HepG2 (cell line): ENCODE data around the gene CEP250. TPM values are rescaled to one million over a fixed set of nuclear protein-coding genes. Genes with fewer than 3 reads are reported as not detected.

Experiments used
- CCDC6 ChIP-seq: sonication (generic); formaldehyde crosslinking; IDR thresholded peaks from 2 replicates; pipeline ENCODE4 v1.8.1; 2022; ENCODE audit warnings: mild to moderate bottlenecking, missing genetic modification reagents, moderate library complexity
- KDM1A ChIP-seq: IDR thresholded peaks from 2 replicates; pipeline ENCODE4 v1.6.1; 2016; ENCODE audit warnings: missing compliant biosample characterization
- PCBP2 ChIP-seq: fragments of 200-400 bp; formaldehyde crosslinking; optimal IDR thresholded peaks from 2 replicates; pipeline ENCODE3; 2018; ENCODE audit warnings: low read length, low read depth; ENCODE audit not compliant: poor library complexity, severe bottlenecking
- RFX3 ChIP-seq: IDR thresholded peaks from 2 replicates; pipeline ENCODE4 v1.6.1; 2016; ENCODE audit warnings: missing biosample characterization, missing genetic modification reagents
- SETDB1 ChIP-seq: sonication (generic); formaldehyde crosslinking; IDR thresholded peaks from 2 replicates; pipeline ENCODE4 v1.5.1; 2020; ENCODE audit warnings: missing genetic modification reagents, mild to moderate bottlenecking, borderline replicate concordance
- ZNF138 ChIP-seq: sonication (generic); formaldehyde crosslinking; IDR thresholded peaks from 2 replicates; pipeline ENCODE4 v1.5.0; 2020; ENCODE audit warnings: mild to moderate bottlenecking, low read depth, missing genetic modification reagents
- ZNF207 ChIP-seq: fragments of 450-650 bp; IDR thresholded peaks from 2 replicates; pipeline ENCODE4 v1.6.1; 2016; ENCODE audit warnings: antibody characterized with exemption, borderline replicate concordance
- ZNF234 ChIP-seq: sonication (generic); formaldehyde crosslinking; conservative IDR thresholded peaks from 2 replicates; pipeline ENCODE4 v1.5.1; 2020; ENCODE audit warnings: mild to moderate bottlenecking, missing genetic modification reagents
- ZNF33A ChIP-seq: sonication (generic); formaldehyde crosslinking; IDR thresholded peaks from 2 replicates; pipeline ENCODE4 v1.5.1; 2020; ENCODE audit warnings: missing genetic modification reagents, mild to moderate bottlenecking, moderate library complexity, borderline replicate concordance
- ZNF432 ChIP-seq: sonication (generic); formaldehyde crosslinking; IDR thresholded peaks from 2 replicates; pipeline ENCODE4 v1.5.0; 2020; ENCODE audit warnings: missing genetic modification reagents, mild to moderate bottlenecking, borderline replicate concordance
- polyA plus RNA-seq, 8 experiments: library from polyadenylated mRNA; depleted of rRNA in 3 of 8; stranded (reverse) in 7 of 8; unstranded in 1 of 8; fragments of >200 nt; fragmentation: Illumina TruSeq in 4 of 8; extraction: Trizol in 4 of 8; gene quantifications; 2 replicates each; pipeline versions ENCODE4 v1.2.1 to v1.2.3, GENCODE V29; 2011 to 2016; ENCODE audit warnings: low read depth in 4 of 8, missing spikeins in 1 of 8, mixed read lengths in 1 of 8; ENCODE audit not compliant: insufficient read depth in 1 of 8
- total RNA-seq, 5 experiments: library from RNA; depleted of rRNA; stranded (reverse); fragments of >200 nt; fragmentation: Illumina TruSeq; extraction: Trizol; gene quantifications; 2 replicates each; pipeline ENCODE4 v1.2.3, GENCODE V29; 2016; ENCODE audit warnings: low read depth in 1 of 5
- TF ChIP-seq, protein P1 (sequence below): sonication (generic); formaldehyde crosslinking; IDR thresholded peaks from 2 replicates; pipeline ENCODE4 v1.9.0; 2021; ENCODE audit warnings: missing genetic modification reagents, borderline replicate concordance
- TF ChIP-seq, protein P2 (sequence below): sonication (generic); formaldehyde crosslinking; IDR thresholded peaks from 2 replicates; pipeline ENCODE4 v1.4.0; 2020; ENCODE audit warnings: missing genetic modification reagents
- TF ChIP-seq, protein P3 (sequence below): fragments of 450-650 bp; IDR thresholded peaks from 2 replicates; pipeline ENCODE4 v1.6.1; 2017; ENCODE audit warnings: mild to moderate bottlenecking
- TF ChIP-seq, protein P4 (sequence below): IDR thresholded peaks from 2 replicates; pipeline ENCODE4 v1.6.1; 2018; ENCODE audit warnings: missing genetic modification reagents, mild to moderate bottlenecking, missing compliant biosample characterization
- TF ChIP-seq, protein P5 (sequence below): sonication (generic); formaldehyde crosslinking; IDR thresholded peaks from 2 replicates; pipeline ENCODE4 v1.4.0; 2020; ENCODE audit warnings: missing genetic modification reagents, mild to moderate bottlenecking, borderline replicate concordance
- TF ChIP-seq, protein P6 (sequence below): sonication (generic); formaldehyde crosslinking; IDR thresholded peaks from 2 replicates; pipeline ENCODE4 v1.8.0; 2022; ENCODE audit warnings: mild to moderate bottlenecking, missing genetic modification reagents, moderate library complexity

Gene CEP250
- total and polyA plus RNA-seq, 2 of the 13 experiments (the other 11 are each of a cell fraction or from before 2014, with no cell fraction given): 28.8 to 55.3 TPM

DNA sequence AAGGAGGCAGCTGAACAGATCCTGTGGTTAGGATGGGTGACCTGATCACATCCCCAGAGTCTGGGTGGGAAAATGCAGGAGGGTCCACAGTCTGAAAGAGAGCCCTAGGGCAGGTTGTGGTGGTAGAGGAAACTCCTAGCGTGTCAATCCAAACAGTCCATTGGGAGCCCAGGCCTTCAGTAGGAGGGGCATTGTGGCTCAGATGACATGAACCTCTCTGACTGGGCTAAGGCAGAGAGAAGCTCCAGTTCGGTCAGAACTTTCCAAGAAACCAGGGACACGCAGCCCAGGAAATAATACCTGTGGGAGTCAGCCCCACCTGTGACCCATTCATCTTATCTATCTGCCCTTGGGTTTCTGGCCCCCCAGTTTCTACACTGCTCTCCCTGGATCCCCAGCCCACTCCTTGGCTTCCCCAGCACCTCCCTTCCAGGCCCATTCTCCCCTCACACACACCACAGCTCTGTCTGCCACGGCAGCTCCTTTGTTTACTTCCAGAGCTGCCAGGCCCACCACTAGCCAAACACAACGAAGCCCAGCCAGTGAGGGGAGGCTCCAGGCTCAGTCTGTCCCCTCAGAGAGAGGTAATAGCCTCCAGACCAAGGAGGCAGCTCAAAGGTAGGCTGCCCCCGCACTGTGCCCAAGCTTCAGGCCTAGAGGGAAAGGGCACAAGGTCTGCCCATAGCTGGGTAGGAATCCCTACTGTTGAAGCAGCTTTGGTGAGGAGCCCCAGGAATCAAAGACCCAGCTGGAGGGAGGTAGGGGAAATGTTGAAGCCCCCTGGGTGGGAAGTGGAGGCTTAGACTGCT lies 23.6 kb upstream of the CEP250 start (continued):
- TF ChIP-seq, protein P1, sequence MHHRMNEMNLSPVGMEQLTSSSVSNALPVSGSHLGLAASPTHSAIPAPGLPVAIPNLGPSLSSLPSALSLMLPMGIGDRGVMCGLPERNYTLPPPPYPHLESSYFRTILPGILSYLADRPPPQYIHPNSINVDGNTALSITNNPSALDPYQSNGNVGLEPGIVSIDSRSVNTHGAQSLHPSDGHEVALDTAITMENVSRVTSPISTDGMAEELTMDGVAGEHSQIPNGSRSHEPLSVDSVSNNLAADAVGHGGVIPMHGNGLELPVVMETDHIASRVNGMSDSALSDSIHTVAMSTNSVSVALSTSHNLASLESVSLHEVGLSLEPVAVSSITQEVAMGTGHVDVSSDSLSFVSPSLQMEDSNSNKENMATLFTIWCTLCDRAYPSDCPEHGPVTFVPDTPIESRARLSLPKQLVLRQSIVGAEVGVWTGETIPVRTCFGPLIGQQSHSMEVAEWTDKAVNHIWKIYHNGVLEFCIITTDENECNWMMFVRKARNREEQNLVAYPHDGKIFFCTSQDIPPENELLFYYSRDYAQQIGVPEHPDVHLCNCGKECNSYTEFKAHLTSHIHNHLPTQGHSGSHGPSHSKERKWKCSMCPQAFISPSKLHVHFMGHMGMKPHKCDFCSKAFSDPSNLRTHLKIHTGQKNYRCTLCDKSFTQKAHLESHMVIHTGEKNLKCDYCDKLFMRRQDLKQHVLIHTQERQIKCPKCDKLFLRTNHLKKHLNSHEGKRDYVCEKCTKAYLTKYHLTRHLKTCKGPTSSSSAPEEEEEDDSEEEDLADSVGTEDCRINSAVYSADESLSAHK (CRISPR knock-in tag): no peak
- TF ChIP-seq, protein P2, sequence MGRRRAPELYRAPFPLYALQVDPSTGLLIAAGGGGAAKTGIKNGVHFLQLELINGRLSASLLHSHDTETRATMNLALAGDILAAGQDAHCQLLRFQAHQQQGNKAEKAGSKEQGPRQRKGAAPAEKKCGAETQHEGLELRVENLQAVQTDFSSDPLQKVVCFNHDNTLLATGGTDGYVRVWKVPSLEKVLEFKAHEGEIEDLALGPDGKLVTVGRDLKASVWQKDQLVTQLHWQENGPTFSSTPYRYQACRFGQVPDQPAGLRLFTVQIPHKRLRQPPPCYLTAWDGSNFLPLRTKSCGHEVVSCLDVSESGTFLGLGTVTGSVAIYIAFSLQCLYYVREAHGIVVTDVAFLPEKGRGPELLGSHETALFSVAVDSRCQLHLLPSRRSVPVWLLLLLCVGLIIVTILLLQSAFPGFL (CRISPR knock-in tag): no peak
- no peak for TF ChIP-seq KDM1A (CRISPR knock-in tag)
- TF ChIP-seq, protein P3, sequence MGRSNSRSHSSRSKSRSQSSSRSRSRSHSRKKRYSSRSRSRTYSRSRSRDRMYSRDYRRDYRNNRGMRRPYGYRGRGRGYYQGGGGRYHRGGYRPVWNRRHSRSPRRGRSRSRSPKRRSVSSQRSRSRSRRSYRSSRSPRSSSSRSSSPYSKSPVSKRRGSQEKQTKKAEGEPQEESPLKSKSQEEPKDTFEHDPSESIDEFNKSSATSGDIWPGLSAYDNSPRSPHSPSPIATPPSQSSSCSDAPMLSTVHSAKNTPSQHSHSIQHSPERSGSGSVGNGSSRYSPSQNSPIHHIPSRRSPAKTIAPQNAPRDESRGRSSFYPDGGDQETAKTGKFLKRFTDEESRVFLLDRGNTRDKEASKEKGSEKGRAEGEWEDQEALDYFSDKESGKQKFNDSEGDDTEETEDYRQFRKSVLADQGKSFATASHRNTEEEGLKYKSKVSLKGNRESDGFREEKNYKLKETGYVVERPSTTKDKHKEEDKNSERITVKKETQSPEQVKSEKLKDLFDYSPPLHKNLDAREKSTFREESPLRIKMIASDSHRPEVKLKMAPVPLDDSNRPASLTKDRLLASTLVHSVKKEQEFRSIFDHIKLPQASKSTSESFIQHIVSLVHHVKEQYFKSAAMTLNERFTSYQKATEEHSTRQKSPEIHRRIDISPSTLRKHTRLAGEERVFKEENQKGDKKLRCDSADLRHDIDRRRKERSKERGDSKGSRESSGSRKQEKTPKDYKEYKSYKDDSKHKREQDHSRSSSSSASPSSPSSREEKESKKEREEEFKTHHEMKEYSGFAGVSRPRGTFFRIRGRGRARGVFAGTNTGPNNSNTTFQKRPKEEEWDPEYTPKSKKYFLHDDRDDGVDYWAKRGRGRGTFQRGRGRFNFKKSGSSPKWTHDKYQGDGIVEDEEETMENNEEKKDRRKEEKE: no peak
- TF ChIP-seq ZNF207: no peak
- TF ChIP-seq PCBP2: no peak
- TF ChIP-seq, protein P4, sequence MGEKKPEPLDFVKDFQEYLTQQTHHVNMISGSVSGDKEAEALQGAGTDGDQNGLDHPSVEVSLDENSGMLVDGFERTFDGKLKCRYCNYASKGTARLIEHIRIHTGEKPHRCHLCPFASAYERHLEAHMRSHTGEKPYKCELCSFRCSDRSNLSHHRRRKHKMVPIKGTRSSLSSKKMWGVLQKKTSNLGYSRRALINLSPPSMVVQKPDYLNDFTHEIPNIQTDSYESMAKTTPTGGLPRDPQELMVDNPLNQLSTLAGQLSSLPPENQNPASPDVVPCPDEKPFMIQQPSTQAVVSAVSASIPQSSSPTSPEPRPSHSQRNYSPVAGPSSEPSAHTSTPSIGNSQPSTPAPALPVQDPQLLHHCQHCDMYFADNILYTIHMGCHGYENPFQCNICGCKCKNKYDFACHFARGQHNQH (CRISPR knock-in tag): no peak
- TF ChIP-seq SETDB1 (CRISPR knock-in tag): no peak
- 0 out of 2 replicates have a peak, but pooled peaks have one; percentile 44 for TF ChIP-seq ZNF138 (CRISPR knock-in tag)
- no peak for TF ChIP-seq ZNF234 (CRISPR knock-in tag)
- TF ChIP-seq CCDC6 (CRISPR knock-in tag): no peak
- TF ChIP-seq ZNF432 (CRISPR knock-in tag): no peak
- TF ChIP-seq, protein P5, sequence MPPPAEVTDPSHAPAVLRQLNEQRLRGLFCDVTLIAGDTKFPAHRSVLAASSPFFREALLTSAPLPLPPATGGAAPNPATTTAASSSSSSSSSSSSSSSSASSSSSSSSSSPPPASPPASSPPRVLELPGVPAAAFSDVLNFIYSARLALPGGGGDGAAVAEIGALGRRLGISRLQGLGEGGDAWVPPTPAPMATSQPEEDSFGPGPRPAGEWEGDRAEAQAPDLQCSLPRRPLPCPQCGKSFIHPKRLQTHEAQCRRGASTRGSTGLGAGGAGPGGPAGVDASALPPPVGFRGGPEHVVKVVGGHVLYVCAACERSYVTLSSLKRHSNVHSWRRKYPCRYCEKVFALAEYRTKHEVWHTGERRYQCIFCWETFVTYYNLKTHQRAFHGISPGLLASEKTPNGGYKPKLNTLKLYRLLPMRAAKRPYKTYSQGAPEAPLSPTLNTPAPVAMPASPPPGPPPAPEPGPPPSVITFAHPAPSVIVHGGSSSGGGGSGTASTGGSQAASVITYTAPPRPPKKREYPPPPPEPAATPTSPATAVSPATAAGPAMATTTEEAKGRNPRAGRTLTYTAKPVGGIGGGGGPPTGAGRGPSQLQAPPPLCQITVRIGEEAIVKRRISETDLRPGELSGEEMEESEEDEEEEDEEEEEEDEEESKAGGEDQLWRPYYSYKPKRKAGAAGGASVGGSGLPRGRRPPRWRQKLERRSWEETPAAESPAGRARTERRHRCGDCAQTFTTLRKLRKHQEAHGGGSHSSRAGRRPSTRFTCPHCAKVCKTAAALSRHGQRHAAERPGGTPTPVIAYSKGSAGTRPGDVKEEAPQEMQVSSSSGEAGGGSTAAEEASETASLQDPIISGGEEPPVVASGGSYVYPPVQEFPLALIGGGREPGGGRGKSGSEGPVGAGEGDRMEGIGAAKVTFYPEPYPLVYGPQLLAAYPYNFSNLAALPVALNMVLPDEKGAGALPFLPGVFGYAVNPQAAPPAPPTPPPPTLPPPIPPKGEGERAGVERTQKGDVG (CRISPR knock-in tag): no peak
- no peak for TF ChIP-seq ZNF33A (CRISPR knock-in tag)
- no peak for TF ChIP-seq RFX3 (CRISPR knock-in tag)
- TF ChIP-seq, protein P6, sequence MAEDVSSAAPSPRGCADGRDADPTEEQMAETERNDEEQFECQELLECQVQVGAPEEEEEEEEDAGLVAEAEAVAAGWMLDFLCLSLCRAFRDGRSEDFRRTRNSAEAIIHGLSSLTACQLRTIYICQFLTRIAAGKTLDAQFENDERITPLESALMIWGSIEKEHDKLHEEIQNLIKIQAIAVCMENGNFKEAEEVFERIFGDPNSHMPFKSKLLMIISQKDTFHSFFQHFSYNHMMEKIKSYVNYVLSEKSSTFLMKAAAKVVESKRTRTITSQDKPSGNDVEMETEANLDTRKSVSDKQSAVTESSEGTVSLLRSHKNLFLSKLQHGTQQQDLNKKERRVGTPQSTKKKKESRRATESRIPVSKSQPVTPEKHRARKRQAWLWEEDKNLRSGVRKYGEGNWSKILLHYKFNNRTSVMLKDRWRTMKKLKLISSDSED (CRISPR knock-in tag): no peak
